ENCODE data around the gene LRSAM1. TPM values are rescaled to one million over a fixed set of nuclear protein-coding genes. Genes with fewer than 3 reads are reported as not detected.

The LRSAM1 gene
- total and polyA plus RNA-seq, 7 donors: 6.9 to 54.0 (median 17.9) TPM

DNA sequence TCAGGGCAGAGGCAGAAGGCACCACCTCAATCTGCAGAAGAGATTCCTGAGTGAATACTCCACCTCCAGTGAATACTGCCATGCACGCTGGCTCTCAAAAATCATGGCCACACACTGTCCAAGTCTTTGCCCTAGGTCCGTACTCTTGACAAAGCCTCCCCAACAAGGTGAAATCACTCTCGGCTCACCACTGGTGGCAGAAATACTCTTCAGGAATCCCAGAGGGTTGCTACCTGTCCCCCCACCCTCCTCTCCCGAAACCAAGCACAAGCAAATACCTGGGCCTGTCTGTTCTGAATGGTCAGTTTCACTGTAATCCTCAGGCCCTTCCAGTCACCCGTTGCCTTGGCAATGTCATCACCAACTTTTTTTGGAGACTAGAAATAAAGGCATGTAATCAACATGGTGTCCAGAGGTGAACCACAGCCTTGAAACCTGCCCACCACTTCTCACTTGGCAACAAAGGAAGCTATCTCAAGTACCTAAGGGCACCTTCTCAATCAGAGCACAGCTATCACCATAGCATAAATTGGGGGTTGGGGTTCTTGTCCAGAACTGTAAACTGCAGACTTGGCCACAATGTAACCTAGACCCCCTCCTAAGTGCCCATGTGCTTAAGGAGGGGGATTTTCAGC lies 1.9 kb upstream of the LRSAM1 start:
- H3K36me3 ChIP-seq: peaks cover 17 to 58% (median 45%) of the 10 kb centered on the region in 4 donors
- peaks cover 0 to 52% (median 46%) of the 10 kb centered on the region in 4 donors for H3K4me1 ChIP-seq
- peak overlapping the region; percentile 6 to 87 (median 76) for H3K4me3 ChIP-seq
- TF ChIP-seq EP300 (IDR thresholded peaks at IDR 0.05) (no peak), POLR2A (IDR thresholded peaks at IDR 0.05) (no peak), POLR2AphosphoS5 (IDR thresholded peaks at IDR 0.05) (no peak)
- TF ChIP-seq, protein P1, sequence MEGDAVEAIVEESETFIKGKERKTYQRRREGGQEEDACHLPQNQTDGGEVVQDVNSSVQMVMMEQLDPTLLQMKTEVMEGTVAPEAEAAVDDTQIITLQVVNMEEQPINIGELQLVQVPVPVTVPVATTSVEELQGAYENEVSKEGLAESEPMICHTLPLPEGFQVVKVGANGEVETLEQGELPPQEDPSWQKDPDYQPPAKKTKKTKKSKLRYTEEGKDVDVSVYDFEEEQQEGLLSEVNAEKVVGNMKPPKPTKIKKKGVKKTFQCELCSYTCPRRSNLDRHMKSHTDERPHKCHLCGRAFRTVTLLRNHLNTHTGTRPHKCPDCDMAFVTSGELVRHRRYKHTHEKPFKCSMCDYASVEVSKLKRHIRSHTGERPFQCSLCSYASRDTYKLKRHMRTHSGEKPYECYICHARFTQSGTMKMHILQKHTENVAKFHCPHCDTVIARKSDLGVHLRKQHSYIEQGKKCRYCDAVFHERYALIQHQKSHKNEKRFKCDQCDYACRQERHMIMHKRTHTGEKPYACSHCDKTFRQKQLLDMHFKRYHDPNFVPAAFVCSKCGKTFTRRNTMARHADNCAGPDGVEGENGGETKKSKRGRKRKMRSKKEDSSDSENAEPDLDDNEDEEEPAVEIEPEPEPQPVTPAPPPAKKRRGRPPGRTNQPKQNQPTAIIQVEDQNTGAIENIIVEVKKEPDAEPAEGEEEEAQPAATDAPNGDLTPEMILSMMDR (IDR thresholded peaks at IDR 0.05): no peak
- no peaks in the 10 kb centered on the region for H3K9me3 ChIP-seq
- intact Hi-C loops (cut with DNase I): no loop called here
- no peak for DNase-seq
- peak overlapping the region; percentile 94 to 98 (median 96) for H3K27ac ChIP-seq
- WGBS, 2 donors: 30 to 54% methylated on average over 5 of the region's 5 CpGs
- no peaks in the 10 kb centered on the region for H3K27me3 ChIP-seq

DNA sequence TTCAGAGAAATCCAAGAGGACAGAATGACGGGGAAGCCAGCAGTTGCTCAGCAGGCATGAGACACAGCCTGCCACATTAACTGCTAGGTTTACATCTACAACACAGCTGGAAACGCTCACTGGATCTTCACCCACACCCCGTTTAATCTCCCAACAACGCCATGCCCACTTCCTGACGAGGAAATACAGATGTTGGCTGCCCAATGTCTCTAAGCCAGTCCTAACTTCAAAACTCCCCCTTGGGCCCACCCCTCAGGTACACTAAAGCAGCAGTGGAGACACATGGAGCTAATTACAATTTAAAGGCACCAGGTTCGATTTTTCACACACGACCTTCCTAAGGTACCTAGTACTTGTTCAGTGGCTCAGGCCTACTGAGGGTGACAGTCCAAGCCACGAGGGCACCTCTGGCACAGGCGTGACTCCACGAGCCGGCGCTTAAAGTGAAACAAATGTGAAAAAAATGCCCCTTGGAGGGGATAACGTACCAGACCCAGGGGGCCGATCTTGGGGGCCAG lies 1.0 kb upstream of the LRSAM1 start:
- Histone ChIP-seq H3K9me3 (no peaks in the 10 kb centered on the region), H3K4me1 (peaks cover 0 to 60% (median 52%) of the 10 kb centered on the region in 4 donors), H3K36me3 (peaks cover 17 to 58% (median 40%) of the 10 kb centered on the region in 4 donors), H3K27ac (peak overlapping the region; percentile 94 to 98 (median 96)), H3K27me3 (no peaks in the 10 kb centered on the region), H3K4me3 (peak overlapping the region; percentile 73 to 87 (median 79))
- intact Hi-C loops (cut with DNase I): loop anchor here (2.0 to 5.0 kb wide), 2 partner anchors 26 to 223 kb away; partner anchors contain the start of gene ZNF79
- 0 to 2% methylated on average over 14 of the region's 14 CpGs for WGBS, 2 donors
- no peak for DNase-seq
- TF ChIP-seq, protein P1 (IDR thresholded peaks at IDR 0.05): no peak
- no peak for TF ChIP-seq EP300 (IDR thresholded peaks at IDR 0.05)
- TF ChIP-seq POLR2A (IDR thresholded peaks at IDR 0.05): no peak
- TF ChIP-seq POLR2AphosphoS5 (IDR thresholded peaks at IDR 0.05): peak in 1 of 4 donors; percentile 18

- Histone ChIP-seq H3K4me1 (peaks cover 0 to 70% (median 58%) of the 10 kb centered on the region in 4 donors), H3K4me3 (peak overlapping the region; percentile 73 to 87 (median 79)), H3K36me3 (peaks cover 17 to 52% (median 37%) of the 10 kb centered on the region in 4 donors), H3K27me3 (no peaks in the 10 kb centered on the region), H3K9me3 (no peaks in the 10 kb centered on the region), H3K27ac (peak overlapping the region; percentile 94 to 98 (median 96))
- DNase-seq: no peak
- TF ChIP-seq POLR2A (IDR thresholded peaks at IDR 0.05): no peak
- TF ChIP-seq POLR2AphosphoS5 (IDR thresholded peaks at IDR 0.05): no peak
- TF ChIP-seq, protein P1 (IDR thresholded peaks at IDR 0.05): no peak
- no peak for TF ChIP-seq EP300 (IDR thresholded peaks at IDR 0.05)
- WGBS, 2 donors: 0 to 1% methylated on average over 14 of the region's 14 CpGs
- intact Hi-C loops (cut with DNase I): loop anchor here (1.0 to 5.0 kb wide), 3 partner anchors 27 to 224 kb away; partner anchors contain the start of genes SLC2A8 and ZNF79
Observed at GRCh38 chr9:127451608-127451857, 223 bp downstream of the LRSAM1 start.

- H3K27me3 ChIP-seq: no peaks in the 10 kb centered on the region
- H3K9me3 ChIP-seq: no peaks in the 10 kb centered on the region
- H3K4me1 ChIP-seq: peaks cover 0 to 72% (median 58%) of the 10 kb centered on the region in 4 donors
- intact Hi-C loops (cut with DNase I): loop anchor here (1.0 to 5.0 kb wide), 3 partner anchors 27 to 225 kb away; partner anchors contain the start of genes SLC2A8 and ZNF79
- peak; percentile 83 for DNase-seq
- H3K4me3 ChIP-seq: peak overlapping the region; percentile 73 to 87 (median 79)
- peaks cover 18 to 51% (median 36%) of the 10 kb centered on the region in 4 donors for H3K36me3 ChIP-seq
- 7 to 10% methylated on average over 29 of the region's 29 CpGs for WGBS, 2 donors
- TF ChIP-seq, protein P1 (IDR thresholded peaks at IDR 0.05): no peak
- peak in 1 of 4 donors; percentile 7 for TF ChIP-seq EP300 (IDR thresholded peaks at IDR 0.05)
- TF ChIP-seq POLR2AphosphoS5 (IDR thresholded peaks at IDR 0.05): no peak
- no peak for TF ChIP-seq POLR2A (IDR thresholded peaks at IDR 0.05)
- H3K27ac ChIP-seq: peak overlapping the region; percentile 94 to 98 (median 96)
Observed at GRCh38 chr9:127451858-127452656, 747 bp downstream of the LRSAM1 start.
